Upper lobe of left lung (tissue), 4 donors: Measurements from ENCODE around the gene PHGDH.

Source experiments
- CTCF ChIP-seq, 6 experiments: fragments of 450-650 bp in 4 of 6; fragments of 200-600 bp in 2 of 6; sonication (generic) in 2 of 6; IDR thresholded peaks; one replicate each; pipeline ENCODE4 v1.5.1; 2016 to 2019; ENCODE audit warnings: antibody characterized with exemption in 6 of 6
- EP300 ChIP-seq, 4 donors: sonication (generic); formaldehyde crosslinking; IDR thresholded peaks; one replicate each; pipeline ENCODE4 v1.5.1; 2017; ENCODE audit warnings: antibody characterized with exemption in 4 of 4, control low read depth in 2 of 4
- POLR2A ChIP-seq, 4 donors: fragments of 450-650 bp; IDR thresholded peaks; one replicate each; pipeline ENCODE4 v1.5.1; 2016 to 2017; ENCODE audit warnings: antibody characterized with exemption in 4 of 4, mild to moderate bottlenecking in 2 of 4
- POLR2AphosphoS5 ChIP-seq, 2 donors: sonication (generic); formaldehyde crosslinking; IDR thresholded peaks; one replicate each; pipeline ENCODE4 v1.5.1; 2017; ENCODE audit warnings: antibody characterized with exemption in 2 of 2

- no peak for TF ChIP-seq CTCF (IDR thresholded peaks at IDR 0.05)
- TF ChIP-seq POLR2AphosphoS5 (IDR thresholded peaks at IDR 0.05), result no peak
- no peak for TF ChIP-seq POLR2A (IDR thresholded peaks at IDR 0.05)
- TF ChIP-seq EP300 (IDR thresholded peaks at IDR 0.05), result no peak
Measured at GRCh38 chr1:119687434-119688079, 24.2 kb upstream of the PHGDH start.
